GM12892 (cell line): ENCODE measurements around the gene UVSSA.

Experiments
- POLR2A ChIP-seq: IDR thresholded peaks from 2 replicates; pipeline ENCODE4 v1.6.1; 2011; ENCODE audit warnings: low read depth, low read length, control low read depth
- POLR2AphosphoS5 ChIP-seq: IDR thresholded peaks from 2 replicates; pipeline ENCODE4 v1.6.1; 2011; ENCODE audit warnings: low read depth, low read length, control low read depth

GRCh38 chr4:1364217-1364616 lies 17.2 kb downstream of the UVSSA start:
- TF ChIP-seq POLR2AphosphoS5 (no peak), POLR2A (no peak)
